Chondrocyte (in vitro differentiated cells): ENCODE results near the gene RFXANK. TPM values are rescaled to one million over a fixed set of nuclear protein-coding genes. Genes with fewer than 3 reads are reported as not detected.
A peak's percentile ranks its signal among the peaks of the same experiment; 100 is the strongest.

Source experiments
- DNase-seq: peaks from one replicate; pipeline ENCODE4 v3.0.0; 2021; ENCODE audit warnings: mixed read lengths, low spot score
- H3K27ac Mint-ChIP-seq: one replicate; pipeline ENCODE4 v1.8.0; 2021; ENCODE audit warnings: mild to moderate bottlenecking, moderate library complexity, mixed read lengths; ENCODE audit not compliant: unreplicated experiment
- H3K27me3 Mint-ChIP-seq: 2 replicates; pipeline ENCODE4 v1.8.0; 2021; ENCODE audit warnings: low read depth, mixed read lengths
- H3K36me3 Mint-ChIP-seq: 2 replicates; pipeline ENCODE4 v1.8.0; 2021; ENCODE audit warnings: low read depth, mixed read lengths
- H3K4me1 Mint-ChIP-seq: 2 replicates; pipeline ENCODE4 v1.8.0; 2021; ENCODE audit warnings: low read depth, mild to moderate bottlenecking, mixed read lengths
- H3K4me3 Mint-ChIP-seq: one replicate; pipeline ENCODE4 v1.8.0; 2021; ENCODE audit warnings: mild to moderate bottlenecking, moderate library complexity, mixed read lengths; ENCODE audit not compliant: unreplicated experiment
- H3K9me3 Mint-ChIP-seq: 2 replicates; pipeline ENCODE4 v1.8.0; 2021; ENCODE audit warnings: low read depth, mixed read lengths
- total RNA-seq: library from RNA; stranded (reverse); gene quantifications from 3 replicates; pipeline ENCODE4 v1.2.1, GENCODE V29; 2021
- TF ChIP-seq, protein P1 (sequence below): fragments of 200-600 bp; sonication (generic); IDR thresholded peaks from 2 replicates; pipeline ENCODE4 v1.5.0; 2021; ENCODE audit warnings: antibody characterized with exemption, mild to moderate bottlenecking, moderate library complexity

Gene RFXANK
- total RNA-seq, 1 donor from 2014 or later: 68.9 TPM

DNA sequence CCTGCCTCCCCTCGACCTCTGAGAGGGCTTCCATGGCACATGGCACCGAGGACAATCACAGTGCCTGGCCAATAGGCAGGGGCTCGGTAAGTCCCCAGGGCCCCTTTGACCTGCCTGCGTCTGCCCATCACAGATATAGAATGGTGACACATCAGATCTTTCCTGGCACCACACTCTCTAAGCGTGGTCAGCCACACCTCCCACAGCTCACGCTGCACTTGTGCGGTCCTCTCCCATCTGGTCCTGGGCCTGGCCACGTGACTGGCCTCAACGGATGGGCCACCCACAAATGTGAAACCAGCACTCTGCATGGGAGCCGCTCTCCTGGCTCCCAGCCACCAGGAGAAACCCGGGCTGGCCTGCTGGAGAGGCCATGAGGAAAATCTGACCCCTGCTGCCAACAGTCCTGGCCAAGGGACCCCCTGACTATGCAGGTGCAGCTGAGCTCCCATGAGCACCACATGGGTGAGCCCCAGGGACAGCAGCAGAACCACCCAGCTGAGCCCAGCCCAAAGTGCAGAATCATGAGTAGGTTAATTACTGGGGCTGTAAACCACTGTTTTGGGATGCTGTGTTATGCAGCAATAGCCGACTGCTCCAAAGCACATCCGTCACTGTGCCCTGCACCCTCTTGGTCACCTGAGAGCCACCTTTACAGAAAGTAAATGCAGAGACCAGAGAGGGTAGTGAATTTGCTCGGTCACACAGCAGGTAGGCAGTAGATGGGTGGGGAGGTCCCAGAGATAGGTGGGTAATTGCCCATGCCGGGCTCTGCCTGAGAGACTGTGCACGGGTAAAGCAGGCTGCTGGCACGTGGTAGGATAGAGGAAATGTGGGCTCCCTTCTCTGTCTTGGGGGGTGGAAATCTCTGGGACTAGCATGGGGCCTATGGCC, 12.3 kb upstream of the RFXANK start:
- TF ChIP-seq, protein P1, sequence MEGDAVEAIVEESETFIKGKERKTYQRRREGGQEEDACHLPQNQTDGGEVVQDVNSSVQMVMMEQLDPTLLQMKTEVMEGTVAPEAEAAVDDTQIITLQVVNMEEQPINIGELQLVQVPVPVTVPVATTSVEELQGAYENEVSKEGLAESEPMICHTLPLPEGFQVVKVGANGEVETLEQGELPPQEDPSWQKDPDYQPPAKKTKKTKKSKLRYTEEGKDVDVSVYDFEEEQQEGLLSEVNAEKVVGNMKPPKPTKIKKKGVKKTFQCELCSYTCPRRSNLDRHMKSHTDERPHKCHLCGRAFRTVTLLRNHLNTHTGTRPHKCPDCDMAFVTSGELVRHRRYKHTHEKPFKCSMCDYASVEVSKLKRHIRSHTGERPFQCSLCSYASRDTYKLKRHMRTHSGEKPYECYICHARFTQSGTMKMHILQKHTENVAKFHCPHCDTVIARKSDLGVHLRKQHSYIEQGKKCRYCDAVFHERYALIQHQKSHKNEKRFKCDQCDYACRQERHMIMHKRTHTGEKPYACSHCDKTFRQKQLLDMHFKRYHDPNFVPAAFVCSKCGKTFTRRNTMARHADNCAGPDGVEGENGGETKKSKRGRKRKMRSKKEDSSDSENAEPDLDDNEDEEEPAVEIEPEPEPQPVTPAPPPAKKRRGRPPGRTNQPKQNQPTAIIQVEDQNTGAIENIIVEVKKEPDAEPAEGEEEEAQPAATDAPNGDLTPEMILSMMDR: no peak
- Mint-ChIP-seq H3K27ac (no peak overlapping the region), H3K4me3 (no peak overlapping the region), H3K9me3 (no peaks in the 10 kb centered on the region), H3K27me3 (no peaks in the 10 kb centered on the region), H3K36me3 (peaks cover 10% of the 10 kb centered on the region), H3K4me1 (no peaks in the 10 kb centered on the region)
- no peak for DNase-seq

DNA sequence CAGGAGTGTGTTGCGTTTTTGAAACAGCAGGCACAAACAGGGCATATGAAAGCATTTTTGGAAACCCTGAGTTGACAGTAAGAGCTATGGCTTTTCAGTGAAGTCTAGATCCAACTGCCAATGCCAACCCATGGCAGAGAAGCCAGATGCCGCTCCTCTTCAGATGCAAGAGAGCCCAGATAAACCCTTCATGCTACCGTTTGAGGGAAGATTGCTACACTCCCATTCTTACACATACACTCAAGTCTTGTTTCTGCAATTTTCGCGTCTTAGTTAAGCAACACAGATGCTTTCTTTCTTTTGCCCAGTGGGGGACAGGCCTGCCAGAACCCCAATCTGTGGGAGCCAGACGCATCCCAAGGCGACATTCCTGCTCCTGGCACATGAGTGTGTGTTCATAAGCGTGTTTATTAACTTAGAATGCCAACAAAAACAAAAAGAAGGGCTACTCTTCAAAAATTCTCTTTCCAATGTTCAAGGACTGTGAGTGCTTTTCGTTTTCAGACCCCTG, 10.5 kb upstream of the RFXANK start:
- Mint-ChIP-seq H3K27ac (no peak overlapping the region), H3K27me3 (no peaks in the 10 kb centered on the region), H3K4me3 (no peak overlapping the region), H3K36me3 (peaks cover 10% of the 10 kb centered on the region), H3K9me3 (no peaks in the 10 kb centered on the region), H3K4me1 (no peaks in the 10 kb centered on the region)
- no peak for DNase-seq
- TF ChIP-seq, protein P1: no peak

DNA sequence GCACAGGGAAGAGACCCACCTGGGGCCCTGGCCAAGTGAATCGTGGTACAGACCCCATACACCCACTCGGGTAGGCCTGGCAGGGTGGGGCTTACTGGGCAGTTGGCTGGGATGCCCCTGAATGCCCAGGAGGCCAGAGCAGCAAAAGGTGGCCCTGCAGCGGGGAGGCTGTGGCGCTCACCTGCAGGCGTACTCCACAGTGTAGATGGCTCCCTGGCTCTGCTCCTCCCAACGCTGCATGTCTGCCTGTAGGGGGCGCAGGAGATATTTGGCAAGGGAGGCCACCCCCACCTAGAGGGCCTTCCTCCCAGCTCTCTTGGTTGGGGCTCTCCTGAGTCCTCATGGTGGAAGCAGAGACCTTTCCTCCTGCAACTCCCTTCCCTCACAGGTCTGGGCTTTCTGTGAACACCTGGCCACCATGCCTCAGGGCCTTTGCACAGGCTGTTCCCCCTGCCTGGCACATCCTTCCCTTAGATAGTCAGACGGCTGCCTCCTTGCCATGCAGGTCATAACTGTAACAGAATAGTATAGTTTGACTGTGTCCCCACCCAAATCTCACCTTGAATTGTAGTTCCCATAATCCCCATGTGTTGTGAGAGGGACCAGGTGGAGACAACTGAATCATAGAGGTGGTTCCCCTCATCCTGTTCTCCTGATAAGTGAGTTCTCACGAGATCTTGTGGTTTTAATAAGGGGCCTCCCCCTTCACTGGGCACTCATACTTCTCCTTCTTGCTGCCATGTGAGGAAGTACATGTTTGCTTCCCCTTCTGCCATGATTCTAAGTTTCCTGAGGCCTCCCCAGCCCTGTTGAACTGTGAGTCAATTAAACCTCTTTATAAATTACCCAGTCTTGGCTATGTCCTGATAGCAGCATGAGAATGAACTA, 6.0 kb upstream of the RFXANK start:
- Mint-ChIP-seq H3K36me3 (peaks cover 11% of the 10 kb centered on the region), H3K4me1 (peaks cover 14% of the 10 kb centered on the region), H3K27ac (peak overlapping the region; percentile 45), H3K9me3 (no peaks in the 10 kb centered on the region), H3K27me3 (no peaks in the 10 kb centered on the region), H3K4me3 (no peak overlapping the region)
- no peak for DNase-seq
- TF ChIP-seq, protein P1: peak; percentile 78

DNA sequence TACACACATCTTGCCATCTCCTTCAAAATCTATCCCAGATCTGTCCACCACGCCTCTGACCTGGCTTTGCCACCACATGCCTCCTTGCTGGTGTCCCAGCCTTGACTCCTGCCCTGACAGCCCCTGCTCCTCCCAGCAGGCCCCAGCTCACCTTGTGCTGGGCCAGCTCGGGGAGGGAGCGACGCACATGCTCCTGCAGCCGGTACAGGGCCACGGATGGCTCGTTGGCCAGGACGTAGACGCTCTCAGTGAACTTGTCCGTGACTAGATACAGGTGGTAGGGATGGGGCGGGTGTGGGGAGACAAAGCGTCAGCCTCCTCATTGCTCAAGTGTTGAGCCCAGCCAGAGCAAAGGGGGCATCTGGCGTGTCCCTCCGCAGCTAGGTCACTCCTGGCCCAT, 5.3 kb upstream of the RFXANK start:
- H3K36me3 Mint-ChIP-seq: peaks cover 11% of the 10 kb centered on the region
- TF ChIP-seq, protein P1: no peak
- H3K27ac Mint-ChIP-seq: no peak overlapping the region
- peaks cover 19% of the 10 kb centered on the region for H3K4me1 Mint-ChIP-seq
- H3K9me3 Mint-ChIP-seq: no peaks in the 10 kb centered on the region
- H3K4me3 Mint-ChIP-seq: no peak overlapping the region
- H3K27me3 Mint-ChIP-seq: no peaks in the 10 kb centered on the region
- no peak for DNase-seq

DNA sequence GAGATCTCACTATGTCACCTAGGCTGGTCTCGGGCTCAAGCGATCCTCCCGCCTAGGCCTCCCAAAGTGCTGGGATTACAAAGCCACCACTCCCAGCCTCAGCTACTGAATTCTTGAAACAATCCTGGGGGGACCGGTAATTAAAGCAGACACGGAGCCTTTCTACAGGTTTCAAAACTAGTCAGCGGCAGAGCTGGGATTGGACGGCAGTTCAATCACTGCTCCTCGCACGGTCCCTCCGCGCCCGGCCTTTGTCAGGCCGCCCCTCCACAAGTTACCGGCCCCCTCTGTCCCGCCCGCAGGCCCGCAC, 335 bp upstream of the RFXANK start:
- peaks cover 5% of the 10 kb centered on the region for H3K36me3 Mint-ChIP-seq
- H3K9me3 Mint-ChIP-seq: no peaks in the 10 kb centered on the region
- peak overlapping the region; percentile 93 for H3K4me3 Mint-ChIP-seq
- peak overlapping the region; percentile 98 for H3K27ac Mint-ChIP-seq
- TF ChIP-seq, protein P1: no peak
- no peak for DNase-seq
- H3K4me1 Mint-ChIP-seq: peaks cover 43% of the 10 kb centered on the region
- H3K27me3 Mint-ChIP-seq: no peaks in the 10 kb centered on the region
